Neural progenitor cell (in vitro differentiated cells): Measurements from ENCODE around the gene MMP3. TPM values are rescaled to one million over a fixed set of nuclear protein-coding genes. Genes with fewer than 3 reads are reported as not detected.

Experiments
- DNase-seq: peaks from one replicate; pipeline ENCODE4 v3.0.0-alpha.2; 2016; ENCODE audit warnings: low spot score
- H2AFZ ChIP-seq: fragments of 200-600 bp; sonication (generic); replicated peaks from 2 replicates; pipeline ENCODE4 v1.6.1; 2016; ENCODE audit warnings: antibody characterized with exemption
- H3F3A ChIP-seq: fragments of 200-600 bp; sonication (generic); 2 replicates; pipeline ENCODE4 v1.6.1; 2016; ENCODE audit warnings: antibody characterized with exemption, low read depth
- H3K27ac ChIP-seq: fragments of 200-600 bp; sonication (generic); 2 replicates; pipeline ENCODE4 v1.5.1; 2016; ENCODE audit warnings: mild to moderate bottlenecking
- H3K27me3 ChIP-seq: fragments of 200-600 bp; sonication (generic); 2 replicates; pipeline ENCODE4 v1.6.1; 2016; ENCODE audit warnings: mild to moderate bottlenecking, moderate library complexity
- H3K36me3 ChIP-seq: fragments of 200-600 bp; sonication (generic); 2 replicates; pipeline ENCODE4 v1.5.1; 2016
- H3K4me1 ChIP-seq: fragments of 200-600 bp; sonication (generic); 2 replicates; pipeline ENCODE4 v1.6.1; 2016; ENCODE audit warnings: mixed run types
- H3K4me2 ChIP-seq: fragments of 200-600 bp; sonication (generic); 2 replicates; pipeline ENCODE4 v1.6.1; 2016
- H3K4me3 ChIP-seq: fragments of 200-600 bp; sonication (generic); 2 replicates; pipeline ENCODE4 v1.5.1; 2016
- H3K79me2 ChIP-seq: fragments of 200-600 bp; sonication (generic); 2 replicates; pipeline ENCODE4 v1.6.1; 2016; ENCODE audit warnings: low read depth
- H3K9ac ChIP-seq: fragments of 200-600 bp; sonication (generic); 2 replicates; pipeline ENCODE4 v1.6.1; 2016
- H3K9me3 ChIP-seq: fragments of 200-600 bp; sonication (generic); 2 replicates; pipeline ENCODE4 v1.5.1; 2016; ENCODE audit warnings: low read depth
- H4K20me1 ChIP-seq: fragments of 200-600 bp; sonication (generic); 2 replicates; pipeline ENCODE4 v1.6.1; 2016; ENCODE audit warnings: low read depth
- H3K27ac Mint-ChIP-seq: 3 replicates; pipeline ENCODE4 v1.8.0; 2021; ENCODE audit warnings: mixed read lengths
- H3K27me3 Mint-ChIP-seq: 2 replicates; pipeline ENCODE4 v1.8.0; 2022; ENCODE audit warnings: low read depth, mild to moderate bottlenecking, inconsistent platforms, moderate library complexity, mixed read lengths; ENCODE audit not compliant: insufficient read depth
- H3K36me3 Mint-ChIP-seq: 3 replicates; pipeline ENCODE4 v1.8.0; 2021; ENCODE audit warnings: mixed read lengths
- H3K4me1 Mint-ChIP-seq: 3 replicates; pipeline ENCODE4 v1.8.0; 2021; ENCODE audit warnings: mixed read lengths
- H3K4me3 Mint-ChIP-seq: 3 replicates; pipeline ENCODE4 v1.8.0; 2021; ENCODE audit warnings: mild to moderate bottlenecking, moderate library complexity, mixed read lengths
- H3K9me3 Mint-ChIP-seq: 3 replicates; pipeline ENCODE4 v1.8.0; 2020; ENCODE audit warnings: mixed read lengths
- EZH2 ChIP-seq: fragments of 200-600 bp; sonication (generic); IDR thresholded peaks from 2 replicates; pipeline ENCODE4 v1.6.1; 2017; ENCODE audit warnings: antibody characterized with exemption, mild to moderate bottlenecking, moderate library complexity
- EZH2phosphoT487 ChIP-seq: fragments of 200-600 bp; sonication (generic); IDR thresholded peaks from 2 replicates; pipeline ENCODE4 v1.6.1; 2017; ENCODE audit warnings: antibody characterized with exemption
- total RNA-seq: library from RNA; depleted of rRNA; stranded (reverse); fragments of >200 nt; gene quantifications from 2 replicates; pipeline ENCODE4 v1.2.3, GENCODE V29; 2015; ENCODE audit warnings: low replicate concordance
- TF ChIP-seq, protein P1 (sequence below): fragments of 200-600 bp; sonication (generic); IDR thresholded peaks from 2 replicates; pipeline ENCODE4 v1.5.1; 2017; ENCODE audit warnings: antibody characterized with exemption, mild to moderate bottlenecking

MMP3 gene
- total RNA-seq, 1 donor from 2014 or later, result not detected

- Histone ChIP-seq H3K27me3 (no peaks in the 10 kb centered on the region), H3K36me3 (no peaks in the 10 kb centered on the region), H3K27ac (no peak overlapping the region), H3K4me1 (no peaks in the 10 kb centered on the region), H3K4me3 (no peak overlapping the region), H3K9ac (no peak overlapping the region), H3F3A (no peaks in the 10 kb centered on the region), H4K20me1 (no peaks in the 10 kb centered on the region), H2AFZ (peak overlapping the region; percentile 36), H3K4me2 (no peak overlapping the region), H3K9me3 (no peaks in the 10 kb centered on the region), H3K79me2 (no peaks in the 10 kb centered on the region)
- no peaks in the 10 kb centered on the region for H3K36me3 Mint-ChIP-seq
- TF ChIP-seq EZH2 (no peak), EZH2phosphoT487 (no peak)
- TF ChIP-seq, protein P1, sequence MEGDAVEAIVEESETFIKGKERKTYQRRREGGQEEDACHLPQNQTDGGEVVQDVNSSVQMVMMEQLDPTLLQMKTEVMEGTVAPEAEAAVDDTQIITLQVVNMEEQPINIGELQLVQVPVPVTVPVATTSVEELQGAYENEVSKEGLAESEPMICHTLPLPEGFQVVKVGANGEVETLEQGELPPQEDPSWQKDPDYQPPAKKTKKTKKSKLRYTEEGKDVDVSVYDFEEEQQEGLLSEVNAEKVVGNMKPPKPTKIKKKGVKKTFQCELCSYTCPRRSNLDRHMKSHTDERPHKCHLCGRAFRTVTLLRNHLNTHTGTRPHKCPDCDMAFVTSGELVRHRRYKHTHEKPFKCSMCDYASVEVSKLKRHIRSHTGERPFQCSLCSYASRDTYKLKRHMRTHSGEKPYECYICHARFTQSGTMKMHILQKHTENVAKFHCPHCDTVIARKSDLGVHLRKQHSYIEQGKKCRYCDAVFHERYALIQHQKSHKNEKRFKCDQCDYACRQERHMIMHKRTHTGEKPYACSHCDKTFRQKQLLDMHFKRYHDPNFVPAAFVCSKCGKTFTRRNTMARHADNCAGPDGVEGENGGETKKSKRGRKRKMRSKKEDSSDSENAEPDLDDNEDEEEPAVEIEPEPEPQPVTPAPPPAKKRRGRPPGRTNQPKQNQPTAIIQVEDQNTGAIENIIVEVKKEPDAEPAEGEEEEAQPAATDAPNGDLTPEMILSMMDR, result no peak
- no peaks in the 10 kb centered on the region for H3K4me1 Mint-ChIP-seq
- H3K4me3 Mint-ChIP-seq, result no peak overlapping the region
- no peaks in the 10 kb centered on the region for H3K9me3 Mint-ChIP-seq
- H3K27me3 Mint-ChIP-seq, result no peaks in the 10 kb centered on the region
- no peak for DNase-seq
- H3K27ac Mint-ChIP-seq, result no peak overlapping the region
Measured at GRCh38 chr11:102842930-102843329, 479 bp downstream of the MMP3 start.

- H3F3A ChIP-seq, result no peaks in the 10 kb centered on the region
- H3K4me1 ChIP-seq, result peaks cover 10% of the 10 kb centered on the region
- Mint-ChIP-seq H3K9me3 (no peaks in the 10 kb centered on the region), H3K27me3 (no peaks in the 10 kb centered on the region), H3K27ac (no peak overlapping the region), H3K4me3 (no peak overlapping the region), H3K36me3 (no peaks in the 10 kb centered on the region), H3K4me1 (peaks cover 13% of the 10 kb centered on the region)
- H3K27ac ChIP-seq, result no peak overlapping the region
- no peaks in the 10 kb centered on the region for H3K36me3 ChIP-seq
- H3K4me3 ChIP-seq, result no peak overlapping the region
- H3K27me3 ChIP-seq, result no peaks in the 10 kb centered on the region
- H2AFZ ChIP-seq, result no peak overlapping the region
- H4K20me1 ChIP-seq, result no peaks in the 10 kb centered on the region
- H3K4me2 ChIP-seq, result no peak overlapping the region
- no peak overlapping the region for H3K9ac ChIP-seq
- H3K9me3 ChIP-seq, result no peaks in the 10 kb centered on the region
- H3K79me2 ChIP-seq, result no peaks in the 10 kb centered on the region
- DNase-seq, result no peak
- TF ChIP-seq, protein P1, result no peak
- no peak for TF ChIP-seq EZH2phosphoT487
- no peak for TF ChIP-seq EZH2
Measured at GRCh38 chr11:102840018-102840417, 3.4 kb downstream of the MMP3 start.

DNA sequence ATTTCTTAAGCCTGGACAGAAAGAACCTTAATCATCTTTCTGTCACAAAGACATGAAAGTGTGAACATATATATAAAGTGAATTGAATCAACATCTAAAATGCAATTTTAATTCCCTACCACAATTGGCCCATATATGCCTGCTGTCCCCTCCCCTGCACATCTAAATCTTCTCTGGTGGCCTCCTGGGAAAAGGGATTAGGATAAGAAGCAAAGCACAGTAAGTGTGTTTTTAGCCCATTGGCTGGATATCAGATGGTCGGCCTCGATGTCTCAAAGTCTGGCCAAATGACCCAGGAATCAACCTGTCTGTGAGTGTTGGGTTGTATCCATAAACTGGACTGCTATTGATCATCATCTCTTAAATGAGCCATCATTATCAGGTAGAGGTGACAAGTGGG, 5.8 kb downstream of the MMP3 start:
- Histone ChIP-seq H3K36me3 (no peaks in the 10 kb centered on the region), H2AFZ (no peak overlapping the region), H3K27me3 (no peaks in the 10 kb centered on the region), H3K9ac (no peak overlapping the region), H3K4me3 (no peak overlapping the region), H3K4me1 (peaks cover 10% of the 10 kb centered on the region), H3K9me3 (no peaks in the 10 kb centered on the region), H3F3A (no peaks in the 10 kb centered on the region), H3K27ac (no peak overlapping the region), H4K20me1 (no peaks in the 10 kb centered on the region), H3K4me2 (no peak overlapping the region), H3K79me2 (no peaks in the 10 kb centered on the region)
- no peak for DNase-seq
- Mint-ChIP-seq H3K4me3 (no peak overlapping the region), H3K36me3 (no peaks in the 10 kb centered on the region), H3K9me3 (no peaks in the 10 kb centered on the region), H3K27me3 (no peaks in the 10 kb centered on the region), H3K4me1 (peaks cover 13% of the 10 kb centered on the region), H3K27ac (no peak overlapping the region)
- TF ChIP-seq EZH2phosphoT487 (no peak), EZH2 (no peak)
- TF ChIP-seq, protein P1, result no peak
